Endothelial cell of umbilical vein (primary cell): Measurements from ENCODE around the gene ARHGAP18. TPM values are rescaled to one million over a fixed set of nuclear protein-coding genes. Genes with fewer than 3 reads are reported as not detected.

Experiments
- BruUV-seq: library from RNA; stranded (reverse); fragments of 400-500 nt; replicated peaks from 2 replicates; lab custom pipeline; 2021; lab: Mats Ljungman, UMichigan
- CTCF ChIA-PET: fragments of 300-600, 350-600 bp; sonication (Branson Sonifier 250); formaldehyde crosslinking; loops from one replicate; lab custom pipeline; 2021; ENCODE audit warnings: antibody characterized with exemption, inconsistent platforms; lab: Charles Lee
- POLR2A ChIA-PET: fragments of 300-600, 350-600 bp; sonication (Branson Sonifier 250); formaldehyde crosslinking; loops from one replicate; lab custom pipeline; 2021; ENCODE audit warnings: antibody characterized with exemption, inconsistent platforms; lab: Charles Lee
- DNase-seq: peaks from one replicate; pipeline ENCODE4 v3.0.0-alpha.2; 2011; ENCODE audit warnings: low read depth, low spot score
- FAIRE-seq: peaks from 2 replicates; lab custom pipeline; 2011; peaks lifted over from hg19 to GRCh38; lab: Jason Lieb, UNC
- H2AFZ ChIP-seq: 2 replicates; pipeline ENCODE4 v1.6.0; 2012; ENCODE audit warnings: low read depth, low read length, control low read depth, inconsistent platforms
- H3K27ac ChIP-seq: 2 replicates; pipeline ENCODE4 v1.5.1; 2011; ENCODE audit warnings: low read depth, mild to moderate bottlenecking, control low read depth, low read length, moderate library complexity; ENCODE audit not compliant: insufficient read depth
- H3K27me3 ChIP-seq, 2 experiments: 2 replicates each; pipeline versions ENCODE4 v1.6.0 to v1.6.1; 2011; ENCODE audit warnings: low read length in 2 of 2, mixed read lengths in 1 of 2; ENCODE audit not compliant: control insufficient read depth in 2 of 2, insufficient read depth in 2 of 2
- H3K36me3 ChIP-seq, 2 experiments: 2 replicates in 1 of 2; 3 replicates in 1 of 2; pipeline ENCODE4 v1.5.1; 2011; ENCODE audit warnings: low read length in 2 of 2, mild to moderate bottlenecking in 1 of 2, moderate library complexity in 1 of 2; ENCODE audit not compliant: control insufficient read depth in 2 of 2, insufficient read depth in 2 of 2; ENCODE audit errors: extremely low read depth in 1 of 2
- H3K4me1 ChIP-seq: 3 replicates; pipeline ENCODE4 v1.5.1; 2011; ENCODE audit warnings: mild to moderate bottlenecking, low read length; ENCODE audit not compliant: control insufficient read depth, insufficient read depth; ENCODE audit errors: extremely low read depth
- H3K4me2 ChIP-seq: 2 replicates; pipeline ENCODE4 v1.6.1; 2011; ENCODE audit warnings: low read length, control low read depth, mixed read lengths; ENCODE audit not compliant: insufficient read depth
- H3K4me3 ChIP-seq, 3 experiments: fragments of 200-600 bp in 1 of 3; sonication (generic), shearing (Covaris generic) in 1 of 3; replicated peaks in 1 of 3; 2 replicates each; pipeline ENCODE4 v1.5.1; 2011 to 2016; ENCODE audit warnings: control low read depth in 3 of 3, low read length in 3 of 3, mild to moderate bottlenecking in 2 of 3, inconsistent platforms in 1 of 3, low read depth in 1 of 3, moderate library complexity in 1 of 3; ENCODE audit not compliant: insufficient read depth in 1 of 3
- H3K79me2 ChIP-seq: 2 replicates; pipeline ENCODE4 v1.6.0; 2012; ENCODE audit warnings: low read length, inconsistent platforms; ENCODE audit not compliant: control insufficient read depth, insufficient read depth
- H3K9ac ChIP-seq: replicated peaks from 2 replicates; pipeline ENCODE3; 2011; ENCODE audit warnings: low read length, control low read depth; ENCODE audit not compliant: insufficient read depth; ENCODE audit errors: extremely low read depth
- H3K9me1 ChIP-seq: replicated peaks from 3 replicates; pipeline ENCODE4 v1.6.0; 2011; ENCODE audit warnings: mild to moderate bottlenecking, low read length; ENCODE audit not compliant: control insufficient read depth, insufficient read depth; ENCODE audit errors: extremely low read depth
- H3K9me3 ChIP-seq: replicated peaks from 2 replicates; pipeline ENCODE4 v1.5.1; 2012; ENCODE audit warnings: low read length, inconsistent platforms; ENCODE audit not compliant: control insufficient read depth, insufficient read depth
- H4K20me1 ChIP-seq: replicated peaks from 2 replicates; pipeline ENCODE3; 2011; ENCODE audit warnings: mild to moderate bottlenecking, low read length; ENCODE audit not compliant: control insufficient read depth, insufficient read depth; ENCODE audit errors: extremely low read depth
- EZH2 ChIP-seq: IDR thresholded peaks from 2 replicates; pipeline ENCODE4 v1.6.1; 2012; ENCODE audit warnings: borderline replicate concordance, low read depth, mild to moderate bottlenecking, moderate library complexity, low read length, inconsistent platforms; ENCODE audit not compliant: severe bottlenecking
- GATA2 ChIP-seq: IDR thresholded peaks from 2 replicates; pipeline ENCODE4 v1.7.0; 2011; ENCODE audit warnings: low read depth, mild to moderate bottlenecking, moderate library complexity, mixed read lengths, low read length; ENCODE audit not compliant: insufficient read length, insufficient read depth
- JUN ChIP-seq: IDR thresholded peaks from 2 replicates; pipeline ENCODE4 v1.6.1; 2011; ENCODE audit warnings: borderline replicate concordance, low read depth; ENCODE audit not compliant: insufficient read length, insufficient read depth
- MYC ChIP-seq: IDR thresholded peaks from one replicate; pipeline ENCODE4 v1.6.1; 2011; ENCODE audit warnings: mild to moderate bottlenecking, low read depth, low read length
- POLR2AphosphoS5 ChIP-seq: IDR thresholded peaks from 2 replicates; pipeline ENCODE4 v1.6.1; 2012; ENCODE audit warnings: low read depth, mild to moderate bottlenecking, control low read depth, low read length, moderate library complexity; ENCODE audit not compliant: insufficient read depth
- dilution Hi-C: fragments of 300-500 bp; cut with MboI; formaldehyde crosslinking; loops from one replicate; pipeline ENCODE4 v1.15.0; 2019; ENCODE audit warnings: low sequenced_read_pairs; ENCODE audit not compliant: extremely low pct_ligation_motif_present
- intact Hi-C: fragments of 100-400 bp; cut with micrococcal nuclease; formaldehyde crosslinking; loops from one replicate; pipeline ENCODE4 v1.10.0; 2022
- polyA plus RNA-seq, 4 experiments: library from polyadenylated mRNA; depleted of rRNA in 3 of 4; stranded (reverse) in 3 of 4; unstranded in 1 of 4; fragments of >200 nt; gene quantifications; 2 replicates each; pipeline versions ENCODE4 v1.2.1 to v1.2.3, GENCODE V29; 2011 to 2012; ENCODE audit warnings: missing spikeins in 1 of 4
- total RNA-seq: library from RNA; stranded (reverse); gene quantifications from 2 replicates; pipeline ENCODE4 v1.2.3, GENCODE V29; 2021
- TF ChIP-seq, protein P1 (sequence below): IDR thresholded peaks from 2 replicates; pipeline ENCODE4 v1.6.1; 2011; ENCODE audit not compliant: insufficient read depth, insufficient read length
- TF ChIP-seq, protein P2 (sequence below), 2 donors: IDR thresholded peaks; 1 replicate in 1 of 2; 2 replicates in 1 of 2; pipeline ENCODE4 v1.5.1; 2011; ENCODE audit warnings: low read length in 2 of 2, mild to moderate bottlenecking in 2 of 2, moderate library complexity in 2 of 2, control low read depth in 1 of 2, inconsistent platforms in 1 of 2, low read depth in 1 of 2; ENCODE audit not compliant: insufficient read depth in 1 of 2; ENCODE audit errors: extremely low read depth in 1 of 2

Gene ARHGAP18
- total and polyA plus RNA-seq, 2 donors (not counting 3 experiments of a cell fraction or from before 2014, with no cell fraction given): 13.1 to 86.1 TPM

DNA sequence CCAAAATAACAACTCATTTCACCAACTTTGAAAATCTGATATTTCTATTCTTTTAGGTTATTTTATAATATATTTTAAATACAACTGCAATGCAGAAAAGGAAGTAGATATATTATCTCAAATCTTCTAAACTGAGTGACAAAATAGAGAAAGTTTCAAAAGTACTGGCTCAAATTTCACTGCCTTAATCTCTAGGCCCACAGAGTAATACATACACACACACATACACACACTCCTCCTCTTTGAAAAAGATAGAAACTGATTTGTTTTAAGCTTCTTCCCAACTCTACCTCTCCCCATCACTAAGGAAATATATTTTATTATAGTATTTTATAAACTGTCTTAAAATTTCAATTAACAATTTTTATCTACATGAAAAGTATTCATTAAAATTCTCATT lies 36.2 kb downstream of the ARHGAP18 start:
- Histone ChIP-seq H3K27ac (peak overlapping the region; percentile 93), H3K4me2 (peak overlapping the region; percentile 95), H4K20me1 (no peaks in the 10 kb centered on the region), H3K79me2 (peaks cover 63% of the 10 kb centered on the region), H3K27me3 (no peaks in the 10 kb centered on the region), H3K4me3 (no peak overlapping the region), H3K36me3 (no peaks in the 10 kb centered on the region), H2AFZ (no peak overlapping the region), H3K9me1 (no peaks in the 10 kb centered on the region), H3K9me3 (no peaks in the 10 kb centered on the region), H3K4me1 (peaks cover 72% of the 10 kb centered on the region), H3K9ac (peak overlapping the region; percentile 95)
- TSS peak; percentile 80 for BruUV-seq
- ChIA-PET POLR2A (interaction anchor here (0.7 to 2.4 kb wide), 4 partner anchors 10 to 36 kb away, joined by 3 to 16 read pairs (median 6); partner anchors contain the start of gene ARHGAP18), CTCF (interaction anchor here (1.0 to 2.7 kb wide), 12 partner anchors 8 to 102 kb away, joined by 3 to 16 read pairs (median 6); partner anchors contain the start of gene ARHGAP18)
- intact Hi-C loops: loop anchor here (1.0 to 5.0 kb wide), 8 partner anchors 11 to 347 kb away; partner anchors contain the start of gene ARHGAP18
- dilution Hi-C loops: no loop called here
- DNase-seq (no peak), FAIRE-seq (no peak)
- TF ChIP-seq MYC: no peak
- no peak for TF ChIP-seq JUN
- no peak for TF ChIP-seq POLR2AphosphoS5
- TF ChIP-seq, protein P1, sequence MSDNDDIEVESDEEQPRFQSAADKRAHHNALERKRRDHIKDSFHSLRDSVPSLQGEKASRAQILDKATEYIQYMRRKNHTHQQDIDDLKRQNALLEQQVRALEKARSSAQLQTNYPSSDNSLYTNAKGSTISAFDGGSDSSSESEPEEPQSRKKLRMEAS: no peak
- no peak for TF ChIP-seq GATA2
- TF ChIP-seq EZH2: no peak
- TF ChIP-seq, protein P2, sequence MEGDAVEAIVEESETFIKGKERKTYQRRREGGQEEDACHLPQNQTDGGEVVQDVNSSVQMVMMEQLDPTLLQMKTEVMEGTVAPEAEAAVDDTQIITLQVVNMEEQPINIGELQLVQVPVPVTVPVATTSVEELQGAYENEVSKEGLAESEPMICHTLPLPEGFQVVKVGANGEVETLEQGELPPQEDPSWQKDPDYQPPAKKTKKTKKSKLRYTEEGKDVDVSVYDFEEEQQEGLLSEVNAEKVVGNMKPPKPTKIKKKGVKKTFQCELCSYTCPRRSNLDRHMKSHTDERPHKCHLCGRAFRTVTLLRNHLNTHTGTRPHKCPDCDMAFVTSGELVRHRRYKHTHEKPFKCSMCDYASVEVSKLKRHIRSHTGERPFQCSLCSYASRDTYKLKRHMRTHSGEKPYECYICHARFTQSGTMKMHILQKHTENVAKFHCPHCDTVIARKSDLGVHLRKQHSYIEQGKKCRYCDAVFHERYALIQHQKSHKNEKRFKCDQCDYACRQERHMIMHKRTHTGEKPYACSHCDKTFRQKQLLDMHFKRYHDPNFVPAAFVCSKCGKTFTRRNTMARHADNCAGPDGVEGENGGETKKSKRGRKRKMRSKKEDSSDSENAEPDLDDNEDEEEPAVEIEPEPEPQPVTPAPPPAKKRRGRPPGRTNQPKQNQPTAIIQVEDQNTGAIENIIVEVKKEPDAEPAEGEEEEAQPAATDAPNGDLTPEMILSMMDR (IDR thresholded peaks at IDR 0.05; ENCODE audit: extremely low read depth in 1 of 2, insufficient read depth in 1 of 2, low read depth in 1 of 2, low read length in 2 of 2): no peak
